HK-2 (cell line): ENCODE results near the gene FGF14.

Experiments used
- DNase-seq: peaks from one replicate; pipeline ENCODE4 v3.0.0-alpha.2; 2018; ENCODE audit not compliant: unreplicated experiment

Gene FGF14

DNA sequence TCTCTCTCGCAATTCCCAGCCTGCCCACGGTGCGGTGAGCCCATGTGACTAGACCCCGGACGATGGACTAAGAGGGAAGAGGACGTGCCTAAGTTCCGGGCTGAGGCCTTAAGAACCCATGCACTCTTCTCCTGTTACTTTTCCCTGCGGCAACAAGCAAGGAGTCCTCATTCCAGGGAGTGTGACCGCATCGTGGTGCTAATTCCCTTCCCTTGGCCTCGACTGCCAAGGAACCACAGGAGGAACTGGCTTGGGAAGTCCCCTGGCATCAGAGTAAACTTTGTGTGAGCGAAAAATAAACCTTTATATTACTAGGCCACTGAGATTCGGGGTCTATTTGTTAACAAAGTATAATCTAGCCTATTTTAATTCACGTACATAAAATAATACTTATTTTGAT is 34.0 kb downstream of the FGF14 start:
- no peak for DNase-seq

DNA sequence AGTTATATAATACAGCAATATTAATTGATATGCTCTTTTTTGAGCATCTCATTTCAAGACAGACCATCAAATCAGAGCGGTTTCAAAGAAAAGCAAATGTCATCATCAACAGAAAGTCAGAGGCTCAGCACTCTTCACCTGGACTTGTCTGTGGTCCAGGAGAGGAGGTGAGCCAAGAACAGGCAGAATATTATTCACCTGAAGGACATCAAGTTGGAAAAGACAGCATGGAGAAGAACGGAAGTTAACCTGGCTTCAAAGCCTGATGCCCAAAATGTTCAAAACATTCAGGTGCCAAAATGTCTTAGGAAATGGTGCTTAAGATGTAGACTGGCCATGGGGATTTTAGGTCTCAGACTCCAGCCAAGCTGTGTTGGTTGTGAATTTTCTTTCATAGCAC is 40.7 kb downstream of the FGF14 start:
- no peak for DNase-seq

DNA sequence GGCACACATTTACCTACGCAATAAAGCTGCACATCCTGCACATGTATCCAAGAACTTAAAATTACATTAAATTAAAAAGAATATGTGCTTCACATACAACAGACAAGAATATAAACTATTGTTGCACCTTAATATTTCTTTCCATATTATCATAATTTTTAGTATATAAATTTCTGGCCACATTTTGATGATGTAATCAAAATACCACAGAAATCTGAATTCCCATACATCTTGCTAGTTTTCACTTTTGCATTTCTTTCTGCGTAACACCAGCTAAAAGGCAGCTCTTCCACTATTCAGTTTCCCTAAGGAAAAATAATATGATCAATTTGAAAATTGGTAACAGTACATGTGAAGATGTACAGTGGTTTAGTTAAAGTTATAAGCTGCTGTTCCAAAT is 42.6 kb downstream of the FGF14 start:
- no peak for DNase-seq

GRCh38 chr13:102355251-102355650 is 46.6 kb downstream of the FGF14 start:
- no peak for DNase-seq

DNA sequence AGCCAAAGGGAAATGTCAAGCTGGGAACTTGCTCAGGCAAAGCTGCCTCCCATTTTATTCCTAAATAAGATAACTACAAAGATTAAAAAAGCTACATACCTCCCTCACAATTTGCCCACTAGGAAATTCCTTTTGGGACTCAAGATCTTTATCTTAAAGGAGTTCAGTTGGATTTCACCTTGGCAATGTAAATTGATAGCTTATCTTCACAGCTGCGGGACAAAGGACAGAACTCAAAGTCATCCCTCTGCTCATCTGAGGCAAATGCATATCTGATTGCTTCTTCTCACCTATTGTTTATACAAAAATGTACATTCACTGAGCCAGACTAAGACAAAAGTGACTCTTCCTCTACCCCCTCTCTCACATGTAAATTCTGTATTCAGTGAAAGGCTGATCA is 47.8 kb downstream of the FGF14 start:
- DNase-seq = no peak

GRCh38 chr13:102351521-102351920 is 50.3 kb downstream of the FGF14 start:
- no peak for DNase-seq

DNA sequence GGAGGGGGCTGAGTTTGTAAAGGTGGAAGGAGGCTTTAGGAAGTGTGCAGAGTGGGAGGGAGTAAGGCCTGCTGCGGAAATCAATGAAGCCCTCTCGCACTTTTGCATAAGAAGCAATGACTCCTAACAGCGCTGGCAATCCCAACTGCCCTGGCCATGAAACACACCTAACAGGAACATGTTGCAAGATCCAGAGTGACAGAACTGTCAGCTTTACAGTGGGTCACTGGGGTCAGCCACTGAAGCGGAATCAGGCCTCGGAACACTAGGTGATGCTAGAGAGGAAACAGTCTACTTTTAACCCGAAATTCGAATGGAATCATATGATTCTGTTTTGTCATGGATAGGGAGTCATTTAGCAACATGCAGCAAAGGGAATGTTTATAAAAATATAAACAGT is 54.4 kb downstream of the FGF14 start:
- no peak for DNase-seq

GRCh38 chr13:102346769-102347168 is 55.1 kb downstream of the FGF14 start:
- DNase-seq = no peak

DNA sequence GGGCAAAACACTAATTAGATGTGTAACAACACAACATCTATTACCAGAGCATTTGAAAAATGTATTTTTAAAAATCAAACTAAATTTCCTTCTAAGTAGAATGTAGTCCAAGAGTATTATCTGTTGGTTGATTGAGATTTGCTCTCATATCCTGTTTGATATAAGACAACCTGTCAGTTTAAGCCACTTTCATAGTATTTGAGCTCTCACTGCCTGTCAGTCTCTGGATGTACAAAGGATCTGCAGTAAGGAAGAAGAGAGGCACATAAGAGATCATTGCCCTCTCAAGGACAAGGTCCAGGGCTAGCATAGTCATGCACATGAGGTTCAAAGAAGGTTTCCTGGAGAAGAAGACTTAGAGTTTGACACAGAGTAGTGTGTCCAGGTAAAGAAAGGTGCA is 57.4 kb downstream of the FGF14 start:
- DNase-seq = no peak

DNA sequence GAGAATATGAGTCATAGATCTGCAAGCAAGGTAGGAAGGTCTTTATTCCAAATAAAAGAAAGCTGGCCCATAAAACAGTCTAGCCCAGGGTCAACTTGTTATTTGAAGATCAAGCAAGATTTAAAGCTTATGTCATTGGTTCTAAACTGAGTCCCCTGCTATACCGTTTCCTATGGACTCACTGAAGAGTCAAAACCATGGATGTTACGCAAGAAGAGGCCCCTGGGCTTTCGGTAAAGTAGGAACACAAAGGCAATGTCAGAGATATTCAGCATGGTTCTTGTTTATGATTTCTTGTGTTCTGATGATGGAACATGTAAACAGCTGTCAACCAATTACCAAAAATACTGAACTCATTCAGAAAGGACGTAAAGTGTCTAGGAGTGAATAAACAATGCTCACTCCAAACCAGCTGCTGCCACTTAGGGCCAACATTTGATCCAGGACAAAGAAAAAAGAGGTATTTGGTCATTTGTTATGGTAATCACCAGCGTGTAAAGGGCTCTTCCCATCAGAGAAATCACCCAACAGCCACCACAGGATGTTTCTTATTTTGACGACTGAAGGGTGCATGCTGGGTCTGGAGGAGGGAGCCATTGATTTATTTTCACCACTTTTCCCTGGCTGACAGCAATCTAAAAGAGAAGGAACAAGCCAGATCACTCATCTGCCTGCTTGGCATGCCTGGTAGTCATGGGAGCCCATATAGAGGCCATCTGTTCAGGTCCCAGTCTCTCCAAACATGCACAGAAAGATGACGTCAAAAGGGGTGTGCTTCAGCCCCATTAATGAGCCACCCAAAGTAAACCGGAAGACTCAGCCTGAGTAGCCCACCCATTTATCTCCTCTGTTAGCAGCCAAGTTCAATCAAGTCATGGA is 68.3 kb downstream of the FGF14 start:
- no peak for DNase-seq

GRCh38 chr13:102328909-102329308 is 72.9 kb downstream of the FGF14 start:
- DNase-seq = no peak

DNA sequence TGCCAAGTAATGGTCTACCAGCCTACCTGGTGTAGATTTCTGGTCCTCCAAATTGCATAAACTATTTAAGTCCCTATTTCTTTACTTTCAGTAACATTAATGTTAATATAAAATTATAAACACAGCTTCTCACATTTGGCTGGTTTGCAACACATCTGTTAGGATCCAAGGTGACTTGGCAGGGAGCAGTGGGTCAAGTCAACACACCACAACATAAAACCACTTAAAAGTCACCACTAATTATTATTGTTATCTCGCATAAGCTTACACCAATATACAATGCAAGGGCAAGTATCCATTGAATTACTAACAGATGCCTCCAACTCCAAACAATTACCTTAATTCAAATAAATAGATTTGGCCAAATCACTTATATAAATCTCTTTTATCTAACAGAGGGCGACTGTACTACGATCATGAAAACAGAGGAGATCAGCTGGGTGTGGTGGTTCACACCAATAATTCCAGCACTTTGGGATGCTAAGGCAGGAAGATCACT is 74.7 kb downstream of the FGF14 start:
- DNase-seq = no peak

GRCh38 chr13:102326381-102327118 is 75.3 kb downstream of the FGF14 start:
- no peak for DNase-seq

- DNase-seq = no peak
These were observed 76.5 kb downstream of the FGF14 start for GRCh38 chr13:102325321-102325720.

- no peak for DNase-seq
These were observed 78.3 kb downstream of the FGF14 start for GRCh38 chr13:102323505-102323904.

DNA sequence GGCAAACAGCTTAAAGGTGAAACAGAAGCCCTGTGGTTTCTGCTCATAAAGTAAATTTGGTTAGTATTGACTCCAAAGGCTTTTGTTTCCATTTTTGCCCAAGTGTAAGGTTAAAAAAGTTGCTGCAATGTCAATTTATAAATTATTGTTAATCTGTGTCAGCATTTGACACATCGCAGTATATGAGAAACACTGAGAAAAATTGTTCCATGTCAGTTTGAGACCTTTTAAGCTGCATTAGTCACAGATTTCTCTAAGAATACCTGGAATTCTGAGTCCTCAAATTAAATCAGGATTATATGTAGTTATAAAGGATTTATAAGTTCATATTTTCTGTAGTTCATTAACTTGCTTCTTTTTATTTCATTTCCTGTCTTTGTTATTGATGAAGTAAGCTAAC is 78.8 kb downstream of the FGF14 start:
- no peak for DNase-seq

- no peak for DNase-seq
These were observed 79.6 kb downstream of the FGF14 start for GRCh38 chr13:102322211-102322610.

DNA sequence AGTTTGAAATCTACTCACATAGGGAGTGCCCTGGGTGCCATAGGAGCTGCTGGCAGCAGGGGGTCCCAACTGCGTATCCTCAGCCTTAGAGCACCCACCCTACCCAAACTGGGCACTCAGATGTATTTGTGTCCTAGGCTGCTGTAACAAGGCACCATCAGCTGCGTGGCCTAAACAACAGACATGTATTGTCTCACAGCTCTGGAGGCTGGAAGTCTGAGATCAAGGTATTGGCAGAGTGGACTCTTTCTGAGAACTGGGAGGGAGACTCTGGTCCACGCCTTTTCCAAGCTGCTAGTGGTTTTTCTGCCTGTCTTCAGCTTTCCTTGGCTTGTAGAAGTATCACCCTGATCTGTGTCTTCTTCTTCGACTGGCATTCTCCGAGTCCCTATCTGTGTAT is 83.6 kb downstream of the FGF14 start:
- DNase-seq = no peak

- DNase-seq = no peak
These were observed 84.3 kb downstream of the FGF14 start for GRCh38 chr13:102317593-102317992.

DNA sequence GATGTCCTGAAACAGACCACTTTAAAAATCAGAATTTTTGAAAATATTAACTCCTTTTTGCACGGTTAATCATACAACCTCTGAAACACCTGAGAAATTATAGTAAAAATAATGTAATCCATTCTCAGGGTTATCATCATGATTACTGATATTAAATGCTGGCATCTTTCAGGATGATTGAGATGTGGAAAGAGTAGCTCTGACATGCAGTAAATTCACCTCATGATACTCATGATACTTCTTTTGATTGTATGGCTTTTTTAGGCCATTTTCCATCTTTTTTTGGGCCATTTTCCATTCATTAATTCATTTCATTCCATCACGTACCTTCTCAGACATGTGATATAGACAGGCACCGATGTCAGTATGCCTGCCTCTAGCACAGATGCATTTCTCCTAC is 85.1 kb downstream of the FGF14 start:
- DNase-seq = no peak

- no peak for DNase-seq
These were observed 89.0 kb downstream of the FGF14 start for GRCh38 chr13:102312841-102313240.

DNA sequence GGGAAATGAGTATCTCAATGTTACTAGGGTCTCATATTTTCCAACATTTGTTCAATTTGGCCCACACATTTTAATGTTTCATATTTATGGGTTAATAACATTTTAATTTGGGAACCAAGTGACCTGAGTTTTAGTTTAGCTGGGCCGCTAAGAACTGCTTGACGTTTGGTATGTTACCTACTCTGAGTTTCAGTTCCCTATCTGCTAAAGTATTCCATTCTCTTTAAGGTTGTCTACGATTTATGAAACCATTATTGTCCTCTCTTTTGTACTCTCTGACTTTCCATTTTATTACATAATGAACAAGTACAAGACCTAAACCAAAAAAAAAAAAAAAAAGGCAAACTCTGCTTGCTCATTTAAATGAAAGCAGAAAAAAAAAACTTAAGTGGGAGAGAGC is 89.9 kb downstream of the FGF14 start:
- no peak for DNase-seq

DNA sequence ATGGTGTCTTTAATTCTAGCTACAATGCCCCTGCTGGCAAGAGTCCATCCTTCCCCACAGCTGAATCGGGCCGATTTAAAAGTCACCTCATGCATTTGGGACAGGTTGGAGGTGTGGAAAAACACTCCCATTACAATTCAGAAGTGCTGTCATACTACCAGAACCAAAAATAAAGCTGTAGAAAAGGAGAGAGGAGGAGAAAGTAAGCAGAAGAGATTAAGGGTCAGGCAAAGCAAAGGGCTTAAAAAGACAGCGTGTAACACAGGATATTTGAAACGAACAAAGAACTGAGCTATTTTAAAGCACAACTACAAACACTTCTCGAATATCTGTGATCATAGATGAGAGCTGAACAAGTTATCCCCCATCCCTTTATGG is 90.4 kb downstream of the FGF14 start:
- no peak for DNase-seq
